ENCODE measurements around the gene ARL8A. TPM values are rescaled to one million over a fixed set of nuclear protein-coding genes. Genes with fewer than 3 reads are reported as not detected.

Gene ARL8A
- total RNA-seq, 1 donor from 2014 or later: 30.3 TPM

GRCh38 chr1:202156590-202156989, 12.1 kb upstream of the ARL8A start:
- no peaks in the 10 kb centered on the region for H3K36me3 ChIP-seq (ENCODE audit: control insufficient read depth, insufficient read depth, low read length)
- no peak for TF ChIP-seq CTCF (IDR thresholded peaks at IDR 0.05; ENCODE audit: insufficient read depth, low read length, severe bottlenecking)
- FAIRE-seq (no peak), DNase-seq (ENCODE audit: low read depth) (no peak)
- H3K4me3 ChIP-seq (ENCODE audit: low read depth, low read length): no peak overlapping the region
- no peaks in the 10 kb centered on the region for H3K27me3 ChIP-seq (ENCODE audit: control insufficient read depth, insufficient read depth, low read length)

GRCh38 chr1:202155478-202156021, 11.0 kb upstream of the ARL8A start:
- FAIRE-seq (no peak), DNase-seq (ENCODE audit: low read depth) (peak; percentile 48)
- Histone ChIP-seq H3K27me3 (ENCODE audit: control insufficient read depth, insufficient read depth, low read length) (no peaks in the 10 kb centered on the region), H3K36me3 (ENCODE audit: control insufficient read depth, insufficient read depth, low read length) (no peaks in the 10 kb centered on the region), H3K4me3 (ENCODE audit: low read depth, low read length) (no peak overlapping the region)
- no peak for TF ChIP-seq CTCF (IDR thresholded peaks at IDR 0.05; ENCODE audit: insufficient read depth, low read length, severe bottlenecking)

- TF ChIP-seq CTCF (IDR thresholded peaks at IDR 0.05; ENCODE audit: insufficient read depth, low read length, severe bottlenecking): peak; percentile 67
- FAIRE-seq (peak; percentile 40), DNase-seq (ENCODE audit: low read depth) (peak; percentile 71)
- no peak overlapping the region for H3K4me3 ChIP-seq (ENCODE audit: low read depth, low read length)
- H3K27me3 ChIP-seq (ENCODE audit: control insufficient read depth, insufficient read depth, low read length): no peaks in the 10 kb centered on the region
- no peaks in the 10 kb centered on the region for H3K36me3 ChIP-seq (ENCODE audit: control insufficient read depth, insufficient read depth, low read length)
Observed at GRCh38 chr1:202154766-202155477, 10.4 kb upstream of the ARL8A start.

- FAIRE-seq: no peak
- H3K4me3 ChIP-seq (ENCODE audit: low read depth, low read length): no peak overlapping the region
- no peak for DNase-seq (ENCODE audit: low read depth)
- no peaks in the 10 kb centered on the region for H3K36me3 ChIP-seq (ENCODE audit: control insufficient read depth, insufficient read depth, low read length)
- H3K27me3 ChIP-seq (ENCODE audit: control insufficient read depth, insufficient read depth, low read length): no peaks in the 10 kb centered on the region
- TF ChIP-seq CTCF (IDR thresholded peaks at IDR 0.05; ENCODE audit: insufficient read depth, low read length, severe bottlenecking): no peak
Observed at GRCh38 chr1:202154148-202154765, 9.7 kb upstream of the ARL8A start.

GRCh38 chr1:202153284-202153683, 8.7 kb upstream of the ARL8A start:
- Histone ChIP-seq H3K27me3 (ENCODE audit: control insufficient read depth, insufficient read depth, low read length) (no peaks in the 10 kb centered on the region), H3K4me3 (ENCODE audit: low read depth, low read length) (no peak overlapping the region), H3K36me3 (ENCODE audit: control insufficient read depth, insufficient read depth, low read length) (no peaks in the 10 kb centered on the region)
- FAIRE-seq (no peak), DNase-seq (ENCODE audit: low read depth) (no peak)
- no peak for TF ChIP-seq CTCF (IDR thresholded peaks at IDR 0.05; ENCODE audit: insufficient read depth, low read length, severe bottlenecking)

Data from bronchial epithelial cell (primary cell).